ENCODE data around the gene PRXL2B. TPM values are rescaled to one million over a fixed set of nuclear protein-coding genes. Genes with fewer than 3 reads are reported as not detected.

The PRXL2B gene
- total and polyA plus RNA-seq, 12 donors = 16.9 to 64.0 (median 30.2) TPM

DNA sequence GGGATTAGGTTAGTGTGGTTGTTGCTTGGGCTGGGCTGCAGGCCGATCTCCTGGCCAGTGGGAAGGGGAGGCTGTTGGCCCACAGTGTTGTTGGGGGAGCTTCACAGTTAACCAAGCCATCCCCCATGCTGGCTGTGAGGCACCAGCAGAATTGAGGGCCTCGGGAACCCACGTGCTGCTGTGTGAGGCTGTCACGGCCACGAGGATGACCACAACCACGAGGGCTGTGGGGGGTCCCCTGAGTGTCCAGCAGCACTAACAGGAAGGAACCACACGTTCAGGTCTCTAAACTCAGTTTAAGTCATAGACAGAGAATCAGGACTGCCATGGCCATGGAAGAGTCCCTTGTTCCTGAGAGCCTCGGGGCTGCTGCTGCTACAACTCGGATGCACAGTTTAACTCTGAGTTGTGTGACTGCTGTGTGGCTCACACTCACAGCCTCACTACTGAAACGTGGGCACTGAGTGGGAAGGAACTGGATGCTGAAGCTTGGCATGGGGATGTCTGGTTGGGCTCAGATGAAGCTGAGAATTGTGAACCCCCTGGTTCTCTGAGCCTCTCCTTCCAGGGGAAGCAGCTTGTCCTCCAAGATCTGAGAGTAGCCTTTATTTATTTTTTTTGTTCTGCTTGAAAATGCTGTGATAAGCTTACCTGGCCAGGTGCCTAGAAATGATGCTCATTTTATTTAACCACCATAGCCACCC, 51.0 kb downstream of the PRXL2B start:
- intact Hi-C loops (cut with DNase I) = loop anchor here in 1 of 2 donors (5.0 kb wide), 1 partner anchor 45 kb away; no protein-coding TSS in a partner anchor
- Histone ChIP-seq H3K9me3 (replicated peaks in 1 of 3) (peaks cover 0 to 8% (median 3%) of the 10 kb centered on the region in 3 donors), H3K27me3 (peaks cover 3% of the 10 kb centered on the region), H3K36me3 (replicated peaks in 1 of 2) (no peaks in the 10 kb centered on the region), H3K4me1 (replicated peaks in 1 of 2) (peaks cover 18 to 19% of the 10 kb centered on the region in 2 donors), H3K27ac (no peak overlapping the region), H3K4me3 (no peak overlapping the region)
- peak in 1 of 7 donors; percentile 51 for DNase-seq
- 75 to 78% (median 77%) methylated on average over 7 to 10 of the region's 10 CpGs for WGBS, 4 donors
- no peak for TF ChIP-seq CTCF (IDR thresholded peaks at IDR 0.05)
- TF ChIP-seq POLR2A (IDR thresholded peaks at IDR 0.05) = no peak

- no peak overlapping the region for H3K27ac ChIP-seq
- no peaks in the 10 kb centered on the region for H3K36me3 ChIP-seq (replicated peaks in 1 of 2)
- DNase-seq = peak in 1 of 7 donors; percentile 53
- H3K9me3 ChIP-seq (replicated peaks in 1 of 3) = peaks cover 0 to 8% (median 3%) of the 10 kb centered on the region in 3 donors
- no peak overlapping the region for H3K4me3 ChIP-seq
- intact Hi-C loops (cut with DNase I) = loop anchor here in 1 of 2 donors (5.0 kb wide), 1 partner anchor 46 kb away; no protein-coding TSS in a partner anchor
- TF ChIP-seq POLR2A (IDR thresholded peaks at IDR 0.05) = no peak
- TF ChIP-seq CTCF (IDR thresholded peaks at IDR 0.05) = no peak
- peaks cover 19 to 20% of the 10 kb centered on the region in 2 donors for H3K4me1 ChIP-seq (replicated peaks in 1 of 2)
- WGBS, 4 donors = 73 to 78% (median 78%) methylated on average over 9 to 16 of the region's 16 CpGs
- H3K27me3 ChIP-seq = peaks cover 3% of the 10 kb centered on the region
Measured at GRCh38 chr1:2638466-2639115, 52.0 kb downstream of the PRXL2B start.

DNA sequence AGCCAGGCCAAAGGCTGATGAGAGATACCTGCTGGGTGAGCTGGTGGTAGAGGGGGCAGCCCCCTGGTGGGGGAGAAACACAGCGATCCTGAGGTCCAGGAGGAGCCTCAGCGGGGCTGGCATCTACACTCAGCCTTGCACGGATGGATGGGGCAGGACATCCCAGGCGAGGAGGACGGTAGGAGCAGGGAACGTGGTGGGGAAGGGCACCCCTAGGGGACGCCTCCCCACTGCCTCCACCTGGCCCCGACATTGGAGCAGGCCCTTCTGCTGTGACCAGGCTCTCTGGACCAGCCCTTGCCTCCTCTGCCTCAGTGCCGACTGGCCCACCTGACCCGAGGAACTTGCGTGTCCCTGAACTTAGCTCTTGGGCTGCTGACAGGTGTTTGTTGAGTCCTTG, 52.6 kb downstream of the PRXL2B start:
- intact Hi-C loops (cut with DNase I) = loop anchor here in 1 of 2 donors (5.0 kb wide), 1 partner anchor 47 kb away; no protein-coding TSS in a partner anchor
- Histone ChIP-seq H3K27ac (no peak overlapping the region), H3K36me3 (replicated peaks in 1 of 2) (no peaks in the 10 kb centered on the region), H3K4me1 (replicated peaks in 1 of 2) (peaks cover 14 to 15% of the 10 kb centered on the region in 2 donors), H3K4me3 (no peak overlapping the region), H3K27me3 (no peaks in the 10 kb centered on the region), H3K9me3 (replicated peaks in 1 of 3) (peaks cover 0 to 8% (median 3%) of the 10 kb centered on the region in 3 donors)
- DNase-seq = peak in 1 of 7 donors; percentile 52
- TF ChIP-seq POLR2A (IDR thresholded peaks at IDR 0.05) (no peak), CTCF (IDR thresholded peaks at IDR 0.05) (no peak)
- WGBS, 4 donors = 44 to 50% (median 48%) methylated on average over 10 to 11 of the region's 11 CpGs

All from adrenal gland (tissue), 12 donors.